ENCODE data around the gene ACSF3. TPM values are rescaled to one million over a fixed set of nuclear protein-coding genes. Genes with fewer than 3 reads are reported as not detected.

ACSF3 gene
- total and polyA plus RNA-seq, 4 donors, result 15.3 to 27.3 (median 18.8) TPM

DNA sequence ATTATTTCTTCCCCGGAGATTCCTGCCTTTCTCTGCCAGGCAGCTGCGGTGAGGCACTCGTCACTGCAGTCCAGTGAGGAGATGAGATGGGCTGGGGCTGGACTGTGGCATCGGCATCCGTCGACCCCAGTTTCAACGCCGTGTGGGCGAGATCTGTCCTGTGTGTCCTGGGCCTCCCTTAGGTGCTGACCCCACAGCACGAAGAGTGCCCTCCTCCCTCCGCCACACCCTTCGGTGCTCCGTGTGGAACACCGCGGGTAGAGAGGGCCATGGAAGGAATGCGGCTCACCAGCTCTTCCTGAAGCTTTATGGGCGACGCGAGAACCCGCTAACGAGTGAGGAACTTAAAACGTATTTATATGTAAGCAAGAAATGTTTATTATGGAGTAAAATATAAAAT is 17.6 kb downstream of the ACSF3 start:
- Histone ChIP-seq H3K4me1 (ENCODE audit: control insufficient read depth in 4 of 4, insufficient read depth in 4 of 4, low read length in 3 of 4) (peaks cover 0 to 3% (median 0%) of the 10 kb centered on the region in 4 donors), H3K9ac (ENCODE audit: low read depth in 1 of 2, low read length in 2 of 2) (no peak overlapping the region), H3K36me3 (ENCODE audit: control insufficient read depth in 4 of 4, insufficient read depth in 3 of 4, low read depth in 1 of 4, low read length in 3 of 4) (peaks cover 11 to 54% (median 22%) of the 10 kb centered on the region in 4 donors), H3K9me3 (ENCODE audit: control insufficient read depth in 4 of 4, low read length in 3 of 4) (no peaks in the 10 kb centered on the region), H3K4me3 (ENCODE audit: low read depth in 1 of 3, low read length in 3 of 3) (no peak overlapping the region), H3K27ac (ENCODE audit: low read depth in 1 of 2, low read length in 2 of 2) (no peak overlapping the region), H3K27me3 (ENCODE audit: control insufficient read depth in 4 of 4, insufficient read depth in 4 of 4, low read length in 3 of 4) (no peaks in the 10 kb centered on the region)
- WGBS, result 98% methylated on average over 22 of the region's 22 CpGs
- TF ChIP-seq, protein P1, sequence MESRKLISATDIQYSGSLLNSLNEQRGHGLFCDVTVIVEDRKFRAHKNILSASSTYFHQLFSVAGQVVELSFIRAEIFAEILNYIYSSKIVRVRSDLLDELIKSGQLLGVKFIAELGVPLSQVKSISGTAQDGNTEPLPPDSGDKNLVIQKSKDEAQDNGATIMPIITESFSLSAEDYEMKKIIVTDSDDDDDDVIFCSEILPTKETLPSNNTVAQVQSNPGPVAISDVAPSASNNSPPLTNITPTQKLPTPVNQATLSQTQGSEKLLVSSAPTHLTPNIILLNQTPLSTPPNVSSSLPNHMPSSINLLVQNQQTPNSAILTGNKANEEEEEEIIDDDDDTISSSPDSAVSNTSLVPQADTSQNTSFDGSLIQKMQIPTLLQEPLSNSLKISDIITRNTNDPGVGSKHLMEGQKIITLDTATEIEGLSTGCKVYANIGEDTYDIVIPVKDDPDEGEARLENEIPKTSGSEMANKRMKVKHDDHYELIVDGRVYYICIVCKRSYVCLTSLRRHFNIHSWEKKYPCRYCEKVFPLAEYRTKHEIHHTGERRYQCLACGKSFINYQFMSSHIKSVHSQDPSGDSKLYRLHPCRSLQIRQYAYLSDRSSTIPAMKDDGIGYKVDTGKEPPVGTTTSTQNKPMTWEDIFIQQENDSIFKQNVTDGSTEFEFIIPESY (IDR thresholded peaks at IDR 0.05), result no peak
- no peak for TF ChIP-seq RAD21 (IDR thresholded peaks at IDR 0.05)
- TF ChIP-seq JUND (IDR thresholded peaks at IDR 0.05), result no peak
- no peak for TF ChIP-seq YY1 (IDR thresholded peaks at IDR 0.05)
- TF ChIP-seq FOXA2 (IDR thresholded peaks at IDR 0.05), result no peak
- TF ChIP-seq, protein P2, sequence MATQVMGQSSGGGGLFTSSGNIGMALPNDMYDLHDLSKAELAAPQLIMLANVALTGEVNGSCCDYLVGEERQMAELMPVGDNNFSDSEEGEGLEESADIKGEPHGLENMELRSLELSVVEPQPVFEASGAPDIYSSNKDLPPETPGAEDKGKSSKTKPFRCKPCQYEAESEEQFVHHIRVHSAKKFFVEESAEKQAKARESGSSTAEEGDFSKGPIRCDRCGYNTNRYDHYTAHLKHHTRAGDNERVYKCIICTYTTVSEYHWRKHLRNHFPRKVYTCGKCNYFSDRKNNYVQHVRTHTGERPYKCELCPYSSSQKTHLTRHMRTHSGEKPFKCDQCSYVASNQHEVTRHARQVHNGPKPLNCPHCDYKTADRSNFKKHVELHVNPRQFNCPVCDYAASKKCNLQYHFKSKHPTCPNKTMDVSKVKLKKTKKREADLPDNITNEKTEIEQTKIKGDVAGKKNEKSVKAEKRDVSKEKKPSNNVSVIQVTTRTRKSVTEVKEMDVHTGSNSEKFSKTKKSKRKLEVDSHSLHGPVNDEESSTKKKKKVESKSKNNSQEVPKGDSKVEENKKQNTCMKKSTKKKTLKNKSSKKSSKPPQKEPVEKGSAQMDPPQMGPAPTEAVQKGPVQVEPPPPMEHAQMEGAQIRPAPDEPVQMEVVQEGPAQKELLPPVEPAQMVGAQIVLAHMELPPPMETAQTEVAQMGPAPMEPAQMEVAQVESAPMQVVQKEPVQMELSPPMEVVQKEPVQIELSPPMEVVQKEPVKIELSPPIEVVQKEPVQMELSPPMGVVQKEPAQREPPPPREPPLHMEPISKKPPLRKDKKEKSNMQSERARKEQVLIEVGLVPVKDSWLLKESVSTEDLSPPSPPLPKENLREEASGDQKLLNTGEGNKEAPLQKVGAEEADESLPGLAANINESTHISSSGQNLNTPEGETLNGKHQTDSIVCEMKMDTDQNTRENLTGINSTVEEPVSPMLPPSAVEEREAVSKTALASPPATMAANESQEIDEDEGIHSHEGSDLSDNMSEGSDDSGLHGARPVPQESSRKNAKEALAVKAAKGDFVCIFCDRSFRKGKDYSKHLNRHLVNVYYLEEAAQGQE (IDR thresholded peaks at IDR 0.05), result no peak
- TF ChIP-seq NR2F2 (IDR thresholded peaks at IDR 0.05), result no peak
- TF ChIP-seq, protein P3, sequence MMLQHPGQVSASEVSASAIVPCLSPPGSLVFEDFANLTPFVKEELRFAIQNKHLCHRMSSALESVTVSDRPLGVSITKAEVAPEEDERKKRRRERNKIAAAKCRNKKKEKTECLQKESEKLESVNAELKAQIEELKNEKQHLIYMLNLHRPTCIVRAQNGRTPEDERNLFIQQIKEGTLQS (IDR thresholded peaks at IDR 0.05), result no peak
- no peak for TF ChIP-seq RXRA (IDR thresholded peaks at IDR 0.05)
- TF ChIP-seq, protein P4, sequence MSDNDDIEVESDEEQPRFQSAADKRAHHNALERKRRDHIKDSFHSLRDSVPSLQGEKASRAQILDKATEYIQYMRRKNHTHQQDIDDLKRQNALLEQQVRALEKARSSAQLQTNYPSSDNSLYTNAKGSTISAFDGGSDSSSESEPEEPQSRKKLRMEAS (IDR thresholded peaks at IDR 0.05), result no peak
- TF ChIP-seq SP1 (IDR thresholded peaks at IDR 0.05), result no peak
- DNase-seq (ENCODE audit: low spot score), result no peak

DNA sequence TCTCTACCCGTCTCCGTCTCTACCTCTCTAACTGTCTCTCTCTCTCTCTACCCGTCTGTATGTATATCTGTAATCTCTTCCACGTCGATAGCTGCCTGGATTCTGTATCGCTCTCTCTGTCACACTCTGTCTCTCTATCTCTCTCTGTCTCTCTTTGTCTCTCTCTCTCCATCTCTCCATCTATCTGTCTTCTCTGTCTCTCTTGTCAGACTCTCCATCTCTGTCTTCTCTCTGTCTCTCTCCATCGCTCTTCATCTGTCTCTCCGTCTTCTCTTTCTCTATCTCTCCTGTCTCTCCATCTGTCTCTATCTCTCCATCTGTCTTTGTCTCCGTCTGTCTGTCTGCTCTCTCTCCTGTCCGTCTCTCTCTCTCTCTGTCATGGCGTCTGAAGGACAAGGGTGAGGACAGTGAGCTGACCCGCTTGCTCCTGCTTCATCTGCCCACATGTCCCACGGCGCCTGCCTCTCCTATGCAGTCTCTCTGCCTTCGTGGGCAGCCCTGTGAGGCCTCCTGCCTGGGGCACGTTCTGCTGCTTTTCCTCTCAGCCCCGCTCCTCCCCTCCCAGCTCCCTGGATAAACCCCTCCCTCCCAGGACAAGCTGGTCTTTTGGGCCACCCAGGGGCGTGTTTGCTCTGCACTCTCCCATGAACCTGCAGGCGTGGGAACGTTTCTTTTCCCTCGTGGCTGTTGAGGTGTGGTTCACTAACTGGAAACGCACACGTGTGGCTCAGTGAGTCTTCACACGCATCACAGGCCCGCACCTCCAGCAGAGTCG is 18.9 kb downstream of the ACSF3 start:
- DNase-seq (ENCODE audit: low spot score), result no peak
- Histone ChIP-seq H3K4me1 (ENCODE audit: control insufficient read depth in 4 of 4, insufficient read depth in 4 of 4, low read length in 3 of 4) (peaks cover 0 to 3% (median 0%) of the 10 kb centered on the region in 4 donors), H3K9me3 (ENCODE audit: control insufficient read depth in 4 of 4, low read length in 3 of 4) (no peaks in the 10 kb centered on the region), H3K9ac (ENCODE audit: low read depth in 1 of 2, low read length in 2 of 2) (no peak overlapping the region), H3K27me3 (ENCODE audit: control insufficient read depth in 4 of 4, insufficient read depth in 4 of 4, low read length in 3 of 4) (no peaks in the 10 kb centered on the region), H3K36me3 (ENCODE audit: control insufficient read depth in 4 of 4, insufficient read depth in 3 of 4, low read depth in 1 of 4, low read length in 3 of 4) (peaks cover 13 to 50% (median 19%) of the 10 kb centered on the region in 4 donors), H3K27ac (ENCODE audit: low read depth in 1 of 2, low read length in 2 of 2) (no peak overlapping the region), H3K4me3 (ENCODE audit: low read depth in 1 of 3, low read length in 3 of 3) (no peak overlapping the region)
- WGBS, result 92% methylated on average over 26 of the region's 26 CpGs
- TF ChIP-seq EGR1 (IDR thresholded peaks at IDR 0.05; ENCODE audit: low read depth in 2 of 2), result no peak
- no peak for TF ChIP-seq FOXA1 (IDR thresholded peaks at IDR 0.05)
- no peak for TF ChIP-seq HNF4G (IDR thresholded peaks at IDR 0.05)
- TF ChIP-seq, protein P2 (IDR thresholded peaks at IDR 0.05), result no peak
- no peak for TF ChIP-seq FOXA2 (IDR thresholded peaks at IDR 0.05)
- TF ChIP-seq NR2F2 (IDR thresholded peaks at IDR 0.05), result no peak
- TF ChIP-seq, protein P1 (IDR thresholded peaks at IDR 0.05), result no peak
- no peak for TF ChIP-seq GABPA (IDR thresholded peaks at IDR 0.05 in 1 of 2, conservative IDR thresholded peaks at IDR 0.05 in 1 of 2)
- no peak for TF ChIP-seq JUND (IDR thresholded peaks at IDR 0.05)
- no peak for TF ChIP-seq RXRA (IDR thresholded peaks at IDR 0.05)
- TF ChIP-seq SP1 (IDR thresholded peaks at IDR 0.05), result no peak
- TF ChIP-seq, protein P3 (IDR thresholded peaks at IDR 0.05), result no peak
- TF ChIP-seq, protein P5, sequence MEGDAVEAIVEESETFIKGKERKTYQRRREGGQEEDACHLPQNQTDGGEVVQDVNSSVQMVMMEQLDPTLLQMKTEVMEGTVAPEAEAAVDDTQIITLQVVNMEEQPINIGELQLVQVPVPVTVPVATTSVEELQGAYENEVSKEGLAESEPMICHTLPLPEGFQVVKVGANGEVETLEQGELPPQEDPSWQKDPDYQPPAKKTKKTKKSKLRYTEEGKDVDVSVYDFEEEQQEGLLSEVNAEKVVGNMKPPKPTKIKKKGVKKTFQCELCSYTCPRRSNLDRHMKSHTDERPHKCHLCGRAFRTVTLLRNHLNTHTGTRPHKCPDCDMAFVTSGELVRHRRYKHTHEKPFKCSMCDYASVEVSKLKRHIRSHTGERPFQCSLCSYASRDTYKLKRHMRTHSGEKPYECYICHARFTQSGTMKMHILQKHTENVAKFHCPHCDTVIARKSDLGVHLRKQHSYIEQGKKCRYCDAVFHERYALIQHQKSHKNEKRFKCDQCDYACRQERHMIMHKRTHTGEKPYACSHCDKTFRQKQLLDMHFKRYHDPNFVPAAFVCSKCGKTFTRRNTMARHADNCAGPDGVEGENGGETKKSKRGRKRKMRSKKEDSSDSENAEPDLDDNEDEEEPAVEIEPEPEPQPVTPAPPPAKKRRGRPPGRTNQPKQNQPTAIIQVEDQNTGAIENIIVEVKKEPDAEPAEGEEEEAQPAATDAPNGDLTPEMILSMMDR (IDR thresholded peaks at IDR 0.05; ENCODE audit: low read depth, low read length, missing input control), result no peak
